Measurements from ENCODE around the gene PRRT4.

DNA sequence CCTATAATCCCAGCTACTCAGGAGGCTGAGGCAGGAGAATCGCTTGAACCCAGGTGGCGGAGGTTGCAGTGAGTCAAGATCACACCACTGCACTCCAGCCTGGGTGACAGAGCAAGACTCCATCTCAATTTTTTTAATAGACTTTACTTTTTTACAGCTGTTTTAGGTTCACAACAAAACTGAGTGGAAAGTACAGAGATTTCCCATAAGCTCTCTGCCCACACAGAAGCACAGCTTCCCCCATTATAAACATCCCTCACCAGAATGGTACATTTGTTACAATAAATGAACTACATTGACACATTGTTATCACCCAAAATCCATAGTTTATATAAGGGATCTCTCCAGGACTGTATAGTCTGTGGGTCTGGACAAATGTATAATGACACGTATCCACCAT, 14.6 kb upstream of the PRRT4 start:
- TF ChIP-seq YY1 (IDR thresholded peaks at IDR 0.05; ENCODE audit: insufficient read depth, insufficient read length) (no peak), ZNF274 (IDR thresholded peaks at IDR 0.05; ENCODE audit: low read depth, low read length) (no peak)

Measured in NT2/D1 (cell line).